ENCODE measurements around the gene CCDC195.

DNA sequence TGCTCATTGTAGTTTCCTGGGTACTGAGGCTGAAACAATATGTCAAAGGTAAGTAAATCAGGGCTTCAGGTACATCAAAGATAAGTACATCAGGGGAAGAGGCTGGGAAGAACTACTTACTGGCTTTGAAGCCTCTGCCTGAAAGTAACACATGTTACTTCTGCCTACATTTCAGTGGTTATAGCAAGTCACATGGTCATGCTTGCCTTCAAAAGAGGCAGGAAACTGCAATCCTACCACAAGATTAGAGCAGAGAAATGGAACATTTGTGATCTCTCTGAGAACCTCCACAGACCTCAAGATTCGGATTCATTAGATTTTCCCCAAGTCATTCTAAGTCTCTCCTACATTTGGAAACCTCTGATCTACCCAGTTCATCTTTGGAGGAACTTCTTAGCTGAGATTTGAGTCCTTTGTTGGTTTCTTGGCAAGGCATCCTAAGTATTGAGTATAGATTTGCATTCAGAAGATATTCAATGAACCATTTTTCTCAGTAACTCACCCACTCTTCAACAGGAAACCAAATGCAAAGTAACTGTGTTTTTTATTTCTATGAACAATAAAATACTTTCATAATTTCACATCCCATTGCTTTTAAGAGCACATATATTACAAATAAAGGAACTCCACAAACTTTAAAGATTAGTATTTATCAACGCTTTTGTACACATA is 48.5 kb upstream of the CCDC195 start:
- no peak for TF ChIP-seq EZH2 (IDR thresholded peaks at IDR 0.05; ENCODE audit: low read depth)
- TF ChIP-seq, protein P1, sequence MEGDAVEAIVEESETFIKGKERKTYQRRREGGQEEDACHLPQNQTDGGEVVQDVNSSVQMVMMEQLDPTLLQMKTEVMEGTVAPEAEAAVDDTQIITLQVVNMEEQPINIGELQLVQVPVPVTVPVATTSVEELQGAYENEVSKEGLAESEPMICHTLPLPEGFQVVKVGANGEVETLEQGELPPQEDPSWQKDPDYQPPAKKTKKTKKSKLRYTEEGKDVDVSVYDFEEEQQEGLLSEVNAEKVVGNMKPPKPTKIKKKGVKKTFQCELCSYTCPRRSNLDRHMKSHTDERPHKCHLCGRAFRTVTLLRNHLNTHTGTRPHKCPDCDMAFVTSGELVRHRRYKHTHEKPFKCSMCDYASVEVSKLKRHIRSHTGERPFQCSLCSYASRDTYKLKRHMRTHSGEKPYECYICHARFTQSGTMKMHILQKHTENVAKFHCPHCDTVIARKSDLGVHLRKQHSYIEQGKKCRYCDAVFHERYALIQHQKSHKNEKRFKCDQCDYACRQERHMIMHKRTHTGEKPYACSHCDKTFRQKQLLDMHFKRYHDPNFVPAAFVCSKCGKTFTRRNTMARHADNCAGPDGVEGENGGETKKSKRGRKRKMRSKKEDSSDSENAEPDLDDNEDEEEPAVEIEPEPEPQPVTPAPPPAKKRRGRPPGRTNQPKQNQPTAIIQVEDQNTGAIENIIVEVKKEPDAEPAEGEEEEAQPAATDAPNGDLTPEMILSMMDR (conservative IDR thresholded peaks at IDR 0.05), result no peak
